ENCODE results near the gene EVI5.

DNA sequence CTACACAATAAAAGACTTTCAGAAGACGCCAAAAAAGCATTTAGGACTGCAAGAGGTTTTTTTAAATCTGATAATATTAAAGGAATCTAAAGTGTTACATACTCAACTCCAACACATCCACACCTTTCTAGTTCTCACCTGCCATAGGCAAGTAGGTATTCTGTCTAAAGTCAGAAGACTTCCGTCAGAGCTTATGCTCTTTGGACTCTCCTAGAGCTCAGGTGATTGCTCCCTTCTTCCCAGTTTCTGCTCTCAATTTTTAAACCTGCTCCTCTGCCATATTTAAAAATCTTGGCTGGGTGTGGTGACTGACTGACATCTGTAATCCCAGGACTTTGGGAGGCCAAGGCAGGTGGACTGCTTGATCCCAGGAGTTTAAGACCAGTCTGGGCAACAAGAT is 16.6 kb downstream of the EVI5 start:
- TF ChIP-seq POLR2A (IDR thresholded peaks at IDR 0.05) = no peak
- TF ChIP-seq, protein P1, sequence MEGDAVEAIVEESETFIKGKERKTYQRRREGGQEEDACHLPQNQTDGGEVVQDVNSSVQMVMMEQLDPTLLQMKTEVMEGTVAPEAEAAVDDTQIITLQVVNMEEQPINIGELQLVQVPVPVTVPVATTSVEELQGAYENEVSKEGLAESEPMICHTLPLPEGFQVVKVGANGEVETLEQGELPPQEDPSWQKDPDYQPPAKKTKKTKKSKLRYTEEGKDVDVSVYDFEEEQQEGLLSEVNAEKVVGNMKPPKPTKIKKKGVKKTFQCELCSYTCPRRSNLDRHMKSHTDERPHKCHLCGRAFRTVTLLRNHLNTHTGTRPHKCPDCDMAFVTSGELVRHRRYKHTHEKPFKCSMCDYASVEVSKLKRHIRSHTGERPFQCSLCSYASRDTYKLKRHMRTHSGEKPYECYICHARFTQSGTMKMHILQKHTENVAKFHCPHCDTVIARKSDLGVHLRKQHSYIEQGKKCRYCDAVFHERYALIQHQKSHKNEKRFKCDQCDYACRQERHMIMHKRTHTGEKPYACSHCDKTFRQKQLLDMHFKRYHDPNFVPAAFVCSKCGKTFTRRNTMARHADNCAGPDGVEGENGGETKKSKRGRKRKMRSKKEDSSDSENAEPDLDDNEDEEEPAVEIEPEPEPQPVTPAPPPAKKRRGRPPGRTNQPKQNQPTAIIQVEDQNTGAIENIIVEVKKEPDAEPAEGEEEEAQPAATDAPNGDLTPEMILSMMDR (IDR thresholded peaks at IDR 0.05) = no peak

All from adrenal gland (tissue), 5 donors.